HepG2 (cell line): ENCODE data around the gene LENG1.

ENCODE experiments used
- FOXM1 ChIP-seq: sonication (generic); formaldehyde crosslinking; IDR thresholded peaks from 2 replicates; pipeline ENCODE4 v1.5.0; 2020; ENCODE audit warnings: missing genetic modification reagents
- HNF4G ChIP-seq, 2 experiments: sonication (generic) in 1 of 2; formaldehyde crosslinking in 1 of 2; IDR thresholded peaks; 2 replicates each; pipeline versions ENCODE4 v1.4.0 to v1.6.1; 2011 to 2020; ENCODE audit warnings: borderline replicate concordance in 2 of 2, low read depth in 2 of 2, mild to moderate bottlenecking in 2 of 2, low read length in 1 of 2, missing genetic modification reagents in 1 of 2, moderate library complexity in 1 of 2
- KLF13 ChIP-seq: sonication (generic); formaldehyde crosslinking; IDR thresholded peaks from 2 replicates; pipeline ENCODE4 v1.4.0; 2020; ENCODE audit warnings: mild to moderate bottlenecking, missing genetic modification reagents
- PRDM4 ChIP-seq: sonication (generic); formaldehyde crosslinking; IDR thresholded peaks from 2 replicates; pipeline ENCODE4 v1.9.0; 2021; ENCODE audit warnings: missing genetic modification reagents, borderline replicate concordance
- TAF1 ChIP-seq: sonication (generic); formaldehyde crosslinking; IDR thresholded peaks from 2 replicates; pipeline ENCODE4 v1.4.0; 2020; ENCODE audit warnings: missing genetic modification reagents
- TCF12 ChIP-seq, 2 experiments: fragments of 450-650 bp in 1 of 2; sonication (generic) in 1 of 2; formaldehyde crosslinking in 1 of 2; IDR thresholded peaks; 2 replicates each; pipeline versions ENCODE4 v1.6.1 to v1.8.0; 2017 to 2022; ENCODE audit warnings: antibody characterized with exemption in 1 of 2, mild to moderate bottlenecking in 1 of 2, missing genetic modification reagents in 1 of 2, moderate library complexity in 1 of 2
- TIGD3 ChIP-seq: sonication (generic); formaldehyde crosslinking; IDR thresholded peaks from 2 replicates; pipeline ENCODE4 v1.5.1; 2020; ENCODE audit warnings: mild to moderate bottlenecking, missing genetic modification reagents, borderline replicate concordance
- ZFP36 ChIP-seq: fragments of 150-350 bp; IDR thresholded peaks from 2 replicates; pipeline ENCODE4 v1.6.1; 2018; ENCODE audit warnings: borderline replicate concordance, low read length, low read depth; ENCODE audit not compliant: partially characterized antibody
- ZFX ChIP-seq: sonication (generic); formaldehyde crosslinking; IDR thresholded peaks from 2 replicates; pipeline ENCODE4 v1.4.0; 2020; ENCODE audit warnings: mild to moderate bottlenecking, low read depth, missing genetic modification reagents, moderate library complexity
- ZNF354B ChIP-seq: sonication (generic); formaldehyde crosslinking; IDR thresholded peaks from 2 replicates; pipeline ENCODE4 v1.8.0; 2022; ENCODE audit warnings: mild to moderate bottlenecking, missing genetic modification reagents
- ZNF382 ChIP-seq: sonication (generic); formaldehyde crosslinking; IDR thresholded peaks from 2 replicates; pipeline ENCODE4 v1.5.0; 2020; ENCODE audit warnings: missing genetic modification reagents, mild to moderate bottlenecking, borderline replicate concordance
- ZNF616 ChIP-seq: sonication (generic); formaldehyde crosslinking; IDR thresholded peaks from 2 replicates; pipeline ENCODE4 v1.5.0; 2020; ENCODE audit warnings: low read depth, mild to moderate bottlenecking, missing genetic modification reagents
- ZNF790 ChIP-seq: sonication (generic); formaldehyde crosslinking; IDR thresholded peaks from 2 replicates; pipeline ENCODE4 v1.8.0; 2022; ENCODE audit warnings: missing genetic modification reagents, mild to moderate bottlenecking, borderline replicate concordance
- TF ChIP-seq, protein P1 (sequence below): sonication (generic); formaldehyde crosslinking; IDR thresholded peaks from 2 replicates; pipeline ENCODE4 v1.4.0; 2020; ENCODE audit warnings: low read depth, missing genetic modification reagents

DNA sequence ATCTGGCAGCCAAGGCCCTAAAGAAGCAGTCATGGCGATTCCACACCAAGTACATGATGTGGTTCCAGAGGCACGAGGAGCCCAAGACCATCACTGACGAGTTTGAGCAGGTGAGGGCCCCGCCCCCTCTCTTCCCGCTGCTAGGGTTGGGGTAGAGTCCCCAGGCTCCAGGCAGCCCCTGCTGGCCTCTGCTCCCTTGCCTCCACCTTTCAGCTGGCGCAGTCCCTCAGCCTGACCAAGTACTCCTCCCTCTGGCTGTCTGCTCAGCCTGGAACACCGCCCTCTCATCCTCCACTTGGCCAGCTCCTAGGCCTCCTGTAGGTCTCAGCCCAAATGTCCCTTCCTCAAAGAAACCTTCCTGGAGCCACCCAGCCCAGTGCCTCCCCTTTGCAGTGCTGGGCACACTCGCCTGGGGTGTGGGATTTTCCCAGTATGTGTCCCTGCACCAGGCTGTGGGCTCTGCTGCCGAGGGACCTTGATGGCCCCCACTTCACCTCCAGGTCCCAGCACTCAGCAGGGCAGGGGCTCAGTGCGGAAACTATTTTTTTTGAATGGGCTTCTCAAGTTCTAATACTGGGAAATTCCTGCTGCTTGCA, 5.7 kb downstream of the LENG1 start:
- TF ChIP-seq KLF13 (CRISPR knock-in tag) (no peak), TIGD3 (no peak), HNF4G (IDR thresholded peaks at IDR 0.05; ENCODE audit: borderline replicate concordance, low read depth, low read length) (no peak), HNF4G (CRISPR knock-in tag; IDR thresholded peaks at IDR 0.05; ENCODE audit: borderline replicate concordance, low read depth) (no peak), TAF1 (CRISPR knock-in tag) (no peak), ZFX (no peak), ZNF382 (CRISPR knock-in tag) (no peak), ZNF354B (CRISPR knock-in tag) (no peak), ZNF790 (CRISPR knock-in tag) (no peak), TCF12 (IDR thresholded peaks at IDR 0.05) (no peak), TCF12 (CRISPR knock-in tag; IDR thresholded peaks at IDR 0.05) (no peak), ZFP36 (no peak), PRDM4 (no peak), ZNF616 (CRISPR knock-in tag) (no peak), FOXM1 (CRISPR knock-in tag) (no peak)
- TF ChIP-seq, protein P1, sequence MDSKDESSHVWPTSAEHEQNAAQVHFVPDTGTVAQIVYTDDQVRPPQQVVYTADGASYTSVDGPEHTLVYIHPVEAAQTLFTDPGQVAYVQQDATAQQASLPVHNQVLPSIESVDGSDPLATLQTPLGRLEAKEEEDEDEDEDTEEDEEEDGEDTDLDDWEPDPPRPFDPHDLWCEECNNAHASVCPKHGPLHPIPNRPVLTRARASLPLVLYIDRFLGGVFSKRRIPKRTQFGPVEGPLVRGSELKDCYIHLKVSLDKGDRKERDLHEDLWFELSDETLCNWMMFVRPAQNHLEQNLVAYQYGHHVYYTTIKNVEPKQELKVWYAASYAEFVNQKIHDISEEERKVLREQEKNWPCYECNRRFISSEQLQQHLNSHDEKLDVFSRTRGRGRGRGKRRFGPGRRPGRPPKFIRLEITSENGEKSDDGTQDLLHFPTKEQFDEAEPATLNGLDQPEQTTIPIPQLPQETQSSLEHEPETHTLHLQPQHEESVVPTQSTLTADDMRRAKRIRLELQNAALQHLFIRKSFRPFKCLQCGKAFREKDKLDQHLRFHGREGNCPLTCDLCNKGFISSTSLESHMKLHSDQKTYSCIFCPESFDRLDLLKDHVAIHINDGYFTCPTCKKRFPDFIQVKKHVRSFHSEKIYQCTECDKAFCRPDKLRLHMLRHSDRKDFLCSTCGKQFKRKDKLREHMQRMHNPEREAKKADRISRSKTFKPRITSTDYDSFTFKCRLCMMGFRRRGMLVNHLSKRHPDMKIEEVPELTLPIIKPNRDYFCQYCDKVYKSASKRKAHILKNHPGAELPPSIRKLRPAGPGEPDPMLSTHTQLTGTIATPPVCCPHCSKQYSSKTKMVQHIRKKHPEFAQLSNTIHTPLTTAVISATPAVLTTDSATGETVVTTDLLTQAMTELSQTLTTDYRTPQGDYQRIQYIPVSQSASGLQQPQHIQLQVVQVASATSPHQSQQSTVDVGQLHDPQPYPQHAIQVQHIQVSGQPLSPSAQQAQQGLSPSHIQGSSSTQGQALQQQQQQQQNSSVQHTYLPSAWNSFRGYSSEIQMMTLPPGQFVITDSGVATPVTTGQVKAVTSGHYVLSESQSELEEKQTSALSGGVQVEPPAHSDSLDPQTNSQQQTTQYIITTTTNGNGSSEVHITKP, result no peak
